AG09309 (cell line): ENCODE data around the gene MALRD1.

Experiments
- DNase-seq: peaks from one replicate; pipeline ENCODE4 v3.0.0-alpha.2; 2010; ENCODE audit warnings: low read depth
- H3K4me3 ChIP-seq: 2 replicates; pipeline ENCODE4 v1.5.1; 2011; ENCODE audit warnings: mild to moderate bottlenecking, low read depth, low read length, moderate library complexity; ENCODE audit not compliant: control insufficient read depth
- CTCF ChIP-seq: IDR thresholded peaks from 2 replicates; pipeline ENCODE4 v1.5.1; 2011; ENCODE audit warnings: mild to moderate bottlenecking, low read depth, low read length, inconsistent platforms; ENCODE audit not compliant: insufficient read depth, control insufficient read depth; ENCODE audit errors: missing control alignments

The MALRD1 gene

GRCh38 chr10:19653931-19654330, 605.3 kb downstream of the MALRD1 start:
- TF ChIP-seq CTCF, result no peak
- no peak for DNase-seq
- H3K4me3 ChIP-seq, result no peak overlapping the region

- no peak for DNase-seq
- no peak overlapping the region for H3K4me3 ChIP-seq
- no peak for TF ChIP-seq CTCF
Observed at GRCh38 chr10:19654576-19654975, 606.0 kb downstream of the MALRD1 start.

- no peak for DNase-seq
- no peak overlapping the region for H3K4me3 ChIP-seq
- TF ChIP-seq CTCF, result no peak
Observed at GRCh38 chr10:19656420-19657042, 607.9 kb downstream of the MALRD1 start.

GRCh38 chr10:19658131-19658530, 609.5 kb downstream of the MALRD1 start:
- no peak for TF ChIP-seq CTCF
- DNase-seq, result no peak
- no peak overlapping the region for H3K4me3 ChIP-seq

GRCh38 chr10:19658622-19659233, 610.1 kb downstream of the MALRD1 start:
- no peak overlapping the region for H3K4me3 ChIP-seq
- no peak for DNase-seq
- no peak for TF ChIP-seq CTCF

GRCh38 chr10:19659920-19660655, 611.5 kb downstream of the MALRD1 start:
- no peak for TF ChIP-seq CTCF
- no peak for DNase-seq
- H3K4me3 ChIP-seq, result no peak overlapping the region

GRCh38 chr10:19663344-19663743, 614.7 kb downstream of the MALRD1 start:
- no peak overlapping the region for H3K4me3 ChIP-seq
- no peak for TF ChIP-seq CTCF
- DNase-seq, result no peak
